Gastrocnemius medialis (tissue), 4 donors: Measurements from ENCODE around the gene UGT2B17.

Source experiments
- POLR2A ChIP-seq, 2 donors: fragments of 450-650 bp; IDR thresholded peaks; one replicate each; pipeline ENCODE4 v1.6.1; 2017; ENCODE audit warnings: antibody characterized with exemption in 2 of 2, mild to moderate bottlenecking in 2 of 2, moderate library complexity in 2 of 2
- TF ChIP-seq, protein P1 (sequence below), 5 experiments: fragments of 450-650 bp in 3 of 5; fragments of 200-600 bp in 2 of 5; sonication (generic) in 2 of 5; IDR thresholded peaks in 4 of 5; conservative IDR thresholded peaks in 1 of 5; 1 replicate in 4 of 5; 2 replicates in 1 of 5; pipeline ENCODE4 v1.5.1; 2016 to 2019; ENCODE audit warnings: antibody characterized with exemption in 5 of 5, mild to moderate bottlenecking in 3 of 5, moderate library complexity in 3 of 5

DNA sequence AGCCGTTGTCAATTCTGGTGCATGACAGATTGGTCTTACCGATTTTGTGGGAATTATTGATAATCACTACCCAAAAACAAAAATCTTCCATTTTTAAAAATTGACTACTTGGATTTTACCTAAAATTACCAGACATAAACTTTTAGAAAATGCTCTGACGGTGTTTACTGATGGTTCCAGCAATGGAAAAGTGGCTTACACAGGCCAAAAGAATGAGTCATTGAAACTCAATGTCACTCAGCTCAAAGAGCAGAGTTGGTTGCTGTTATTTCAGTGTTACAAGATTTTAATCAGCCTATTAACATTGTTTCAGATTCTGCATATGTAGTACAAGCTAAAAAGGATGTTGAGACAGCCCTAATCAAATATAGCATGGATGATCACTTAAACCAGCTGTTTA, 23.0 kb upstream of the UGT2B17 start:
- TF ChIP-seq, protein P1, sequence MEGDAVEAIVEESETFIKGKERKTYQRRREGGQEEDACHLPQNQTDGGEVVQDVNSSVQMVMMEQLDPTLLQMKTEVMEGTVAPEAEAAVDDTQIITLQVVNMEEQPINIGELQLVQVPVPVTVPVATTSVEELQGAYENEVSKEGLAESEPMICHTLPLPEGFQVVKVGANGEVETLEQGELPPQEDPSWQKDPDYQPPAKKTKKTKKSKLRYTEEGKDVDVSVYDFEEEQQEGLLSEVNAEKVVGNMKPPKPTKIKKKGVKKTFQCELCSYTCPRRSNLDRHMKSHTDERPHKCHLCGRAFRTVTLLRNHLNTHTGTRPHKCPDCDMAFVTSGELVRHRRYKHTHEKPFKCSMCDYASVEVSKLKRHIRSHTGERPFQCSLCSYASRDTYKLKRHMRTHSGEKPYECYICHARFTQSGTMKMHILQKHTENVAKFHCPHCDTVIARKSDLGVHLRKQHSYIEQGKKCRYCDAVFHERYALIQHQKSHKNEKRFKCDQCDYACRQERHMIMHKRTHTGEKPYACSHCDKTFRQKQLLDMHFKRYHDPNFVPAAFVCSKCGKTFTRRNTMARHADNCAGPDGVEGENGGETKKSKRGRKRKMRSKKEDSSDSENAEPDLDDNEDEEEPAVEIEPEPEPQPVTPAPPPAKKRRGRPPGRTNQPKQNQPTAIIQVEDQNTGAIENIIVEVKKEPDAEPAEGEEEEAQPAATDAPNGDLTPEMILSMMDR (IDR thresholded peaks at IDR 0.05 in 4 of 5, conservative IDR thresholded peaks at IDR 0.05 in 1 of 5) = no peak
- no peak for TF ChIP-seq POLR2A (IDR thresholded peaks at IDR 0.05)
